Measurements from ENCODE around the gene NSMCE3. TPM values are rescaled to one million over a fixed set of nuclear protein-coding genes. Genes with fewer than 3 reads are reported as not detected.

The NSMCE3 gene
- total and polyA plus RNA-seq, 2 experiments from 2014 or later: 9.7 to 10.0 TPM

DNA sequence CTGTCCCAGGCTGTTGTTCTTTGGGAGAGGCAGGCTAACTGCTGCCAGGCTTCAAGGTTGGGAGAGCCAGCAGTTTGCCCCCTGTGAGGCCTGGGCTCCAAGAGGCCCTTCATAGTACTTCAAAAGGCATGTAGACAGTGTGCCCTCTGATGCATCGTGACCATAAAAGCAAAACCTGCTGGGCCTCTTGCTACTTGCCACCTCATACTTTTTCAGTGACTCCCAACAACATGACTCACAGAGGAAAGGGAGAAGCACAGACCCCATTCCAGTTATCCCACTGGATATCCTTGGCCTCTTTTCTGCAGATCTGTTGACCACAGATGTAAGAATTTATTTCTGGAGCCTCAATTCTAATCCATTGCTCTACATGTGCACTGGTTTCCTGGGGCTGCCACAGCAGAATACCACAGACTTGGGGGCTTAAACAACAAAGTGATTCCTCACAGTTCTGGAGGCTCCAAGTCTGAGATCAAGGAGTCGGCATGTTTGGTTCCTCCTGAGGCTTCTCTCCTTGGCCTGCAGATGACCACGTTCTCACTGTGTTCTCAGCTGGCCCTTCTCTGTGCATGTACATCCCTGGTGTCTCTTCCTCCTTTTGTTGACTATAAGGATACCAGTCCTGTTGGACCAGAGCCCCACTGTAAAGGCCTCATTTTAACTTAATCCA lies 8.9 kb upstream of the NSMCE3 start:
- ATAC-seq (no peak), DNase-seq (ENCODE audit: low spot score) (no peak)
- H3K27ac ChIP-seq (ENCODE audit: low read depth): no peak overlapping the region
- no peak overlapping the region for H3K4me2 ChIP-seq
- H3K27ac Mint-ChIP-seq: no peak overlapping the region
- H3K4me3 ChIP-seq: no peak overlapping the region
- H3K9me3 Mint-ChIP-seq: no peaks in the 10 kb centered on the region
- no peaks in the 10 kb centered on the region for H3K4me1 ChIP-seq (ENCODE audit: insufficient read depth)
- no peaks in the 10 kb centered on the region for H3K79me2 ChIP-seq (replicated peaks; ENCODE audit: insufficient read depth)
- no peak overlapping the region for H2AFZ ChIP-seq
- no peaks in the 10 kb centered on the region; the same call in 1 of the 2 replicates for H3K27me3 ChIP-seq (ENCODE audit: insufficient read depth)
- no peaks in the 10 kb centered on the region for H3K9me2 ChIP-seq (ENCODE audit: insufficient read depth)
- TF ChIP-seq ZNF462 (CRISPR knock-in tag; IDR thresholded peaks at IDR 0.05): no peak
- TF ChIP-seq JUNB (IDR thresholded peaks at IDR 0.05; ENCODE audit: unreplicated experiment): no peak
- no peak for TF ChIP-seq EZH2 (IDR thresholded peaks at IDR 0.05; ENCODE audit: low read depth, unreplicated experiment)
- TF ChIP-seq EZH2phosphoT487 (IDR thresholded peaks at IDR 0.05; ENCODE audit: unreplicated experiment): no peak
- TF ChIP-seq NANOG (IDR thresholded peaks at IDR 0.05; ENCODE audit: borderline replicate concordance): no peak
- no peak for TF ChIP-seq ZNF331 (CRISPR knock-in tag; IDR thresholded peaks at IDR 0.05; ENCODE audit: low read depth)
- no peak for TF ChIP-seq POLR2AphosphoS5 (IDR thresholded peaks at IDR 0.05; ENCODE audit: low read depth)
- TF ChIP-seq, protein P1, sequence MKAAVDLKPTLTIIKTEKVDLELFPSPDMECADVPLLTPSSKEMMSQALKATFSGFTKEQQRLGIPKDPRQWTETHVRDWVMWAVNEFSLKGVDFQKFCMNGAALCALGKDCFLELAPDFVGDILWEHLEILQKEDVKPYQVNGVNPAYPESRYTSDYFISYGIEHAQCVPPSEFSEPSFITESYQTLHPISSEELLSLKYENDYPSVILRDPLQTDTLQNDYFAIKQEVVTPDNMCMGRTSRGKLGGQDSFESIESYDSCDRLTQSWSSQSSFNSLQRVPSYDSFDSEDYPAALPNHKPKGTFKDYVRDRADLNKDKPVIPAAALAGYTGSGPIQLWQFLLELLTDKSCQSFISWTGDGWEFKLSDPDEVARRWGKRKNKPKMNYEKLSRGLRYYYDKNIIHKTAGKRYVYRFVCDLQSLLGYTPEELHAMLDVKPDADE (IDR thresholded peaks at IDR 0.05): no peak
- no peak for TF ChIP-seq STAT1 (IDR thresholded peaks at IDR 0.05; ENCODE audit: unreplicated experiment)
- TF ChIP-seq, protein P2, sequence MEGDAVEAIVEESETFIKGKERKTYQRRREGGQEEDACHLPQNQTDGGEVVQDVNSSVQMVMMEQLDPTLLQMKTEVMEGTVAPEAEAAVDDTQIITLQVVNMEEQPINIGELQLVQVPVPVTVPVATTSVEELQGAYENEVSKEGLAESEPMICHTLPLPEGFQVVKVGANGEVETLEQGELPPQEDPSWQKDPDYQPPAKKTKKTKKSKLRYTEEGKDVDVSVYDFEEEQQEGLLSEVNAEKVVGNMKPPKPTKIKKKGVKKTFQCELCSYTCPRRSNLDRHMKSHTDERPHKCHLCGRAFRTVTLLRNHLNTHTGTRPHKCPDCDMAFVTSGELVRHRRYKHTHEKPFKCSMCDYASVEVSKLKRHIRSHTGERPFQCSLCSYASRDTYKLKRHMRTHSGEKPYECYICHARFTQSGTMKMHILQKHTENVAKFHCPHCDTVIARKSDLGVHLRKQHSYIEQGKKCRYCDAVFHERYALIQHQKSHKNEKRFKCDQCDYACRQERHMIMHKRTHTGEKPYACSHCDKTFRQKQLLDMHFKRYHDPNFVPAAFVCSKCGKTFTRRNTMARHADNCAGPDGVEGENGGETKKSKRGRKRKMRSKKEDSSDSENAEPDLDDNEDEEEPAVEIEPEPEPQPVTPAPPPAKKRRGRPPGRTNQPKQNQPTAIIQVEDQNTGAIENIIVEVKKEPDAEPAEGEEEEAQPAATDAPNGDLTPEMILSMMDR (conservative IDR thresholded peaks at IDR 0.05; ENCODE audit: low read depth in 2 of 2): no peak
- TF ChIP-seq REST (IDR thresholded peaks at IDR 0.05; ENCODE audit: unreplicated experiment): no peak
- no peak for TF ChIP-seq CREB1 (CRISPR knock-in tag; IDR thresholded peaks at IDR 0.05; ENCODE audit: low read depth)
- no peak for TF ChIP-seq ZNF114 (CRISPR knock-in tag; IDR thresholded peaks at IDR 0.05)
- no peaks in the 10 kb centered on the region for H3K36me3 Mint-ChIP-seq (ENCODE audit: low read depth)
- peaks cover 1% of the 10 kb centered on the region for H3K27me3 Mint-ChIP-seq (ENCODE audit: insufficient read depth, low read depth, poor library complexity)
- H3F3A ChIP-seq (replicated peaks; ENCODE audit: low read depth): no peaks in the 10 kb centered on the region
- H4K20me1 ChIP-seq (replicated peaks; ENCODE audit: insufficient read depth): no peaks in the 10 kb centered on the region
- H3K36me3 ChIP-seq (ENCODE audit: insufficient read depth): no peaks in the 10 kb centered on the region
- H3K4me3 Mint-ChIP-seq: no peak overlapping the region
- peaks cover 5% of the 10 kb centered on the region; the same call in 2 of the 3 replicates for H3K4me1 Mint-ChIP-seq

All from GM23338 (cell line).